Measurements from ENCODE around the gene KPNA5.
"Not testable (repeated sequence)": the region's sequence is repeated elsewhere in the genome, so short reads cannot be mapped to it uniquely, and the experiment has no call there.

The KPNA5 gene

GRCh38 chr6:116714296-116714695 is 33.3 kb downstream of the KPNA5 start:
- Histone ChIP-seq H3K27me3 (replicated peaks; ENCODE audit: control insufficient read depth, insufficient read depth, low read length) (no peaks in the 10 kb centered on the region), H3K4me3 (replicated peaks; ENCODE audit: low read depth, low read length) (no peak overlapping the region), H3K36me3 (ENCODE audit: control insufficient read depth, insufficient read depth, low read length) (peaks cover 4% of the 10 kb centered on the region)
- no peak for DNase-seq (ENCODE audit: extremely low read depth, insufficient read length)
- TF ChIP-seq CTCF (IDR thresholded peaks at IDR 0.05; ENCODE audit: insufficient read depth, low read length, poor library complexity, severe bottlenecking) = no peak

- Histone ChIP-seq H3K36me3 (ENCODE audit: control insufficient read depth, insufficient read depth, low read length) (peaks cover 7% of the 10 kb centered on the region), H3K27me3 (replicated peaks; ENCODE audit: control insufficient read depth, insufficient read depth, low read length) (no peaks in the 10 kb centered on the region)
- DNase-seq (ENCODE audit: extremely low read depth, insufficient read length) = no peak
Measured at GRCh38 chr6:116714761-116715160, 33.8 kb downstream of the KPNA5 start.

DNA sequence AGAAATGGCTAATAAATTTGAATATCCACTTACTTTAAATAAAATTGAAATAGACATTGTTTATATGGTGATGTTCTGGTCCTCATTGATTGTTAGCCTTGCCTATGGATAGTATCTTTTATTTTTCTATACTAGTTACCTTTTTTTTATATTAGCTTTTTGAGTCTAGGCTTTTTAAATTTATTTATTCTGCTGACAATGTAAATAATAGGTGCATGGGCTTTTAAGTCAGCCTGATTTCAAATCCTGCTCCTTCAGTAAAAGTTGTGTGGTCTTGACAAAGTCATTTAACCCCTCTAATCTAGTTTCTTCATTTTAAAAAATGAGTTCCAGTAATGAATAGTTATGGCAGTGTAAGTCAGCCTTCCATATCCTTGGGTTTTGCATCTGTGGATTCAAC is 45.9 kb downstream of the KPNA5 start:
- Histone ChIP-seq H3K36me3 (ENCODE audit: control insufficient read depth, insufficient read depth, low read length) (peaks cover 2% of the 10 kb centered on the region), H3K27me3 (replicated peaks; ENCODE audit: control insufficient read depth, insufficient read depth, low read length) (no peaks in the 10 kb centered on the region), H3K4me3 (replicated peaks; ENCODE audit: low read depth, low read length) (no peak overlapping the region)
- no peak for TF ChIP-seq CTCF (IDR thresholded peaks at IDR 0.05; ENCODE audit: insufficient read depth, low read length, poor library complexity, severe bottlenecking)
- no peak for DNase-seq (ENCODE audit: extremely low read depth, insufficient read length)

More at GRCh38 chr6:116714761-116715160, 33.8 kb downstream of the KPNA5 start:
- no peak overlapping the region for H3K4me3 ChIP-seq (replicated peaks; ENCODE audit: low read depth, low read length)
- no peak for TF ChIP-seq CTCF (IDR thresholded peaks at IDR 0.05; ENCODE audit: insufficient read depth, low read length, poor library complexity, severe bottlenecking)

GRCh38 chr6:116730513-116730912 is 49.5 kb downstream of the KPNA5 start:
- DNase-seq (ENCODE audit: extremely low read depth, insufficient read length) = no peak
- Histone ChIP-seq H3K36me3 (ENCODE audit: control insufficient read depth, insufficient read depth, low read length) (no peaks in the 10 kb centered on the region; the same call in 1 of the 2 replicates), H3K27me3 (replicated peaks; ENCODE audit: control insufficient read depth, insufficient read depth, low read length) (no peaks in the 10 kb centered on the region), H3K4me3 (replicated peaks; ENCODE audit: low read depth, low read length) (no peak overlapping the region)
- TF ChIP-seq CTCF (IDR thresholded peaks at IDR 0.05; ENCODE audit: insufficient read depth, low read length, poor library complexity, severe bottlenecking) = no peak

DNA sequence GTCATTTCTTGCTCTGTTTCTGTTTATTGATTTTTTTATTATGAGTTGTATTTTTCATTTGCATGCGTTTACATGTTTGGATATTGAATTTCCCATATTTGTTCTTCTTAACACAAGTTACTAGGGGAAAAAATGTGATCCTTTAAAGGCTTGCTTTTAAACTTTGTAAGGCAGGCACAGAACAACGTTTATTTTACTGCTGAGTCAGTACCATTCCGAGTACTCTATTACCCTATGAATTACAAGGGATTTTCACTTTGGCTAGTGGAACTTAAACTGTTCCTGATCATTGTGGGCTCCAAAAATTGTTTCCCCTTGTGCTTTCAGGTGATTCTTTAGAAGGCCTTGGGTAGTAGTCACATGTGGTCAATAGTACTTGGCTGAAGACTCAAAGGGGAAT is 56.0 kb downstream of the KPNA5 start:
- no peaks in the 10 kb centered on the region; the same call in 1 of the 2 replicates for H3K36me3 ChIP-seq (ENCODE audit: control insufficient read depth, insufficient read depth, low read length)
- TF ChIP-seq CTCF (IDR thresholded peaks at IDR 0.05; ENCODE audit: insufficient read depth, low read length, poor library complexity, severe bottlenecking) = no peak
- H3K27me3 ChIP-seq (replicated peaks; ENCODE audit: control insufficient read depth, insufficient read depth, low read length) = no peaks in the 10 kb centered on the region
- no peak overlapping the region for H3K4me3 ChIP-seq (replicated peaks; ENCODE audit: low read depth, low read length)
- no peak for DNase-seq (ENCODE audit: extremely low read depth, insufficient read length)

GRCh38 chr6:116740486-116740885 is 59.5 kb downstream of the KPNA5 start:
- not testable (repeated sequence) for H3K36me3 ChIP-seq (ENCODE audit: control insufficient read depth, insufficient read depth, low read length); DNase-seq (ENCODE audit: extremely low read depth, insufficient read length); H3K27me3 ChIP-seq (replicated peaks; ENCODE audit: control insufficient read depth, insufficient read depth, low read length); H3K4me3 ChIP-seq (replicated peaks; ENCODE audit: low read depth, low read length)
